ENCODE results near the gene GPR146.

The GPR146 gene

GRCh38 chr7:1108264-1108920, 64.0 kb downstream of the GPR146 start:
- no peak for DNase-seq (ENCODE audit: low spot score)
